GM11168 (cell line): Measurements from ENCODE around the gene RGPD8.

Experiments used
- in situ Hi-C: fragments of 300-500 bp; cut with MboI; formaldehyde crosslinking; loops from one replicate; pipeline ENCODE4 v1.12.0; 2022; ENCODE audit warnings: low sequenced_read_pairs; ENCODE audit not compliant: unreplicated experiment

RGPD8 gene

DNA sequence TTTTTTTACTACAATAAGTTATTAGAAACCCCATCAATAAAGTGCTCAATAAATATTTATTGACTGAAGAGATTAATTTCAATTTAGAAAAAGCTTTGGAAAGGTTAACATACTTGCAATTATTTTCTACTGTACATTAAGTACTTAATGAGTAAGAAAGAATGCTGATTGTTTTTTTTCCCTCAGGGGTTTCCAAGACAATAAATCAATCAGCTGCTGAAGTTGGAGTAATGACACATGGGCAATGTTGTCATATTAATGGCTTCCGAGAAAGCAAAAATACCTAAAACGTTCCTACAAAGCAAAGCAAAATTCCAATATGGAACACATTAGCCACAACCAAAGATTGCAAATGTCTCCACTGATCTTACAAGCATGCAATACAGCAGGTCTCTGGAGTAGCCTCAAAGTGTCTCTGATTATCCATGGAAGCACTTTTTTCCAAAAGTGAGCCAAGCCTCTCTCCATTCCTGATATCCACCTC lies 91.3 kb downstream of the RGPD8 start:
- in situ Hi-C loops = loop anchor here (25.0 kb wide), 1 partner anchor 120 kb away; no protein-coding TSS in a partner anchor

- in situ Hi-C loops = loop anchor here (25.0 kb wide), 1 partner anchor 122 kb away; no protein-coding TSS in a partner anchor
Measured at GRCh38 chr2:112340475-112341267, 92.8 kb downstream of the RGPD8 start.

GRCh38 chr2:112339986-112340385 lies 93.5 kb downstream of the RGPD8 start:
- in situ Hi-C loops = loop anchor here (25.0 kb wide), 1 partner anchor 122 kb away; no protein-coding TSS in a partner anchor

DNA sequence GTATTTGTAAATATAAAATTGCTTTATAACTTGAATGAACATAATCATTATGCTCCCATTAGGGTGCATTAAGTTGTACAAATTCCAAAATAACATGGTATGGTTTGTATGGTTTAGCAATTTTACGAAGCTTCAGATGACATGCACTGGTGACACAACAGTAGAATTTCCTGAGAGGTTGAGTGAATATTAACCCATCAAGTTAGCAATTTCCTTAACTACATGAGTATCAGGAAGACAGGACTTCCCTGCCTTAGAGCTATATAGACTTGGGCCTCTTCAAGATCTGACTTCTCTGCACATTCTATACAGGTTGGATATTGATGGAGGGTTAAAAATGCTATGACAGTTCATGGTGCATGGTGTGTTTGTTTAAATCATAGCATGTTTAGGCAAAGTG lies 97.8 kb downstream of the RGPD8 start:
- in situ Hi-C loops = loop anchor here (25.0 kb wide), 1 partner anchor 127 kb away; no protein-coding TSS in a partner anchor

- in situ Hi-C loops = loop anchor here (25.0 kb wide), 1 partner anchor 130 kb away; no protein-coding TSS in a partner anchor
Measured at GRCh38 chr2:112332123-112332696, 101.2 kb downstream of the RGPD8 start.

DNA sequence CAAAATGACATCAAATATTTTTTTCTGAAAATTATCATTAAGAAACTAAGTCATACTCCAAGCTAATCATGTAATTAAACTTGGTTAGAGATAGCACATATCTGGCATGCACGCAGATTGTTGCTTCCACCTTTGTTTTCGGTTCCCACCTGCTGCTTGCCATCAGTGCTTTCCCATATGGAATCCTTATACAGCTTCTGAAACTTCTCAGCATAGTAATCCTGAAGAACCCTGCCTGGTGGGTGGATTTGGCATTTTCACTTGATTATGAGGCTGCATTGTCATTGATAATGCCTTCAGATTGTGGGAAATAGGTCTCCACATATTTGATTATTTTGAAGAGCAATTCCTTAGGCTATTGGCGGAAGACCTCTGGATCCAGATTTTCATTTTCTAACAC lies 110.5 kb downstream of the RGPD8 start:
- in situ Hi-C loops = no loop called here

GRCh38 chr2:112321375-112322320 lies 111.8 kb downstream of the RGPD8 start:
- in situ Hi-C loops = no loop called here
